NCI-H1417 treated with DMSO at 0.1 percent for 48 hours (cell line): ENCODE results near the gene PBOV1.
A peak's percentile ranks its signal among the peaks of the same experiment; 100 is the strongest.
"Not testable (repeated sequence)": the region's sequence is repeated elsewhere in the genome, so short reads cannot be mapped to it uniquely, and the experiment has no call there.

ENCODE experiments used
- DNase-seq: peaks from one replicate; lab custom pipeline; 2025; lab: John Stamatoyannopoulos, UW

PBOV1 gene

GRCh38 chr6:138237463-138237862, 19.2 kb upstream of the PBOV1 start:
- no peak for DNase-seq

DNA sequence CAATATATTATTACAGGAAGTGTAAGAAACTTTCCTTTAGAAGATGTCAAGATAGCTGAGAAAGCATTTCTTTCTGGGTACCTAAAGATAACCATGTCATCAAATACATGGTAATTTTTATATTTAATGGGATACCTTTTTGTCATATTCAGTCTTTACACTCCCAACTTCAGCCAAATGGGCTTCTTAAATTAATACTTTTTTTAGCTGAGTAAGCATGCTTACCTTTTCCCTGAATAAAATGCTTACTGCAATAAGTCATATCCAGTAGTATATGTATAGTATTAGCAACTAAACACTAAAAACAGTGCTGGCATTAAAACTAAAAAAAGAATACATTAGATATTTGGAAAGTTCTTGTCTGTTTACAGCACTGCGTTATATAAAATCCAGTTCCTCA, 17.4 kb upstream of the PBOV1 start:
- DNase-seq, result no peak

GRCh38 chr6:138235205-138235604, 16.9 kb upstream of the PBOV1 start:
- DNase-seq, result no peak

GRCh38 chr6:138234363-138234762, 16.1 kb upstream of the PBOV1 start:
- DNase-seq, result no peak

- peak; percentile 97 for DNase-seq
Observed at GRCh38 chr6:138231381-138231886, 13.1 kb upstream of the PBOV1 start.

DNA sequence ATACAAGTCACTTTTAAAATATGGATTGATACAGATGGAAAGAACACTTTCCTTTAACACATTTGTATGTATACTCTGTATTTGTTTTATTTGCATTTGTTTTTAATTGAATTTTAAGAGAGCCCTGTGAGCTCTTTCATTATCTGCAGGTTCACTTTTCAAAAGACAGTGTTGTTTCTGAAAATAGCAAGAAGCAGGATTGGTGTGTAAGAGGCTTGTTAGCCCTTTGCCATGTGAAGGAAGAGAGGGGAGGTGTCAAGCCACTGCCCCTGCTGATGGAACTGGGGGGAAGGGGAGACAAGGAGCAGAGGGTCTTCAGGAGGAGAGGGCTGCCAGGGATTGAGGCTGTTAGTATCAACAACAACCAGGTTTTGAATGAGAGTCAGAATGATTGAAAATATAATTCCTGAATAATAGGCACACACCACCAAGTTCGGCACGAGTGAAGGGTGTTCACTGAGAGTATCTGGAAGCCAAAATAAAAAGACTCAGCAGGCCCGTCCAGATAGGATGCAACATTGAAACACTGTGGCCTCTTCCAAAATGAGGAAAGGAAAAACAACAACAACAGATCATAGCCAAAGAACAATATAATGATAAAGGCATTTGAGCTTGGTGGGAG, 12.6 kb upstream of the PBOV1 start:
- no peak for DNase-seq

DNA sequence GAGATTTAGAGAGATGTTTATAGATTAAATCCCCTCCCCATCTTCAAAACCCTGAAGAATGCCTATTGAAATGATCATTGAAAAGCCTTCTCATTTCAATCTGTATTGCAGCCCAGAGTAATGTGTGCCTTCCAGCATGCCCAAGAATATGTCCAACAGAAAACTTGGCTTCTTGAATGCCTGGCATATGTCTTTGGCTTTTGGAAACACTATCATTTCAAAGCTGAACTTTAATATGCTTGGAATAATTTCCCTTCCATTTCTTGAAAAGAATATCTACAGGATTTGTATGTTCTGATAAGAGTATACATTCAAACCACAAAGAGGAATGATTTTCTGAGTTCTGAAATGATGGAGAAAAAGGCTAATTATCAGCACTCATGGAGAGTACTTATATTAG, 11.9 kb upstream of the PBOV1 start:
- DNase-seq, result no peak

- DNase-seq, result no peak
Observed at GRCh38 chr6:138229663-138230179, 11.4 kb upstream of the PBOV1 start.

GRCh38 chr6:138229072-138229471, 10.8 kb upstream of the PBOV1 start:
- no peak for DNase-seq

DNA sequence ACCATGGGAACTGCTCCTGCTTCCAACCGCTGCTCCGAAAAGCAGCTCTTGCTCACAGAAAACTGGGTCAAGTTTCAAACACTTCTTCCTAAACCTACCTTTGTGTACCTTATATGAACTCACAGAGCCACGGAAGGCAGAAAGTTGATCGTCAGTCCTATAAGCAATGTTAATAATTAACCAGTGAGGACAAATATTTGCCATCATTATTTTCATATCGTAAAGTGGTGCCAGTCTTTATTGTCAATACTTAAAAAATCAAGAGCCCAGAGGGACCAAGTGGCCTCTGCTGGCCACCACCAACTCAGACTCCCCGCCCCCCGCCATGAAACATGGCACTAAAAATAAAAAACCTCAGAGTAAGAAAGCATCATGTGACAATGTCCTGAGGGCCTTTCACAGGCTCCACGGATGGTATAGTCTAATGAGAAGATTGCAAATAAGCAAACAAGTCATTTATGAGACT, 9.1 kb upstream of the PBOV1 start:
- DNase-seq, result peak; percentile 75

- no peak for DNase-seq
Observed at GRCh38 chr6:138226700-138227315, 8.5 kb upstream of the PBOV1 start.

DNA sequence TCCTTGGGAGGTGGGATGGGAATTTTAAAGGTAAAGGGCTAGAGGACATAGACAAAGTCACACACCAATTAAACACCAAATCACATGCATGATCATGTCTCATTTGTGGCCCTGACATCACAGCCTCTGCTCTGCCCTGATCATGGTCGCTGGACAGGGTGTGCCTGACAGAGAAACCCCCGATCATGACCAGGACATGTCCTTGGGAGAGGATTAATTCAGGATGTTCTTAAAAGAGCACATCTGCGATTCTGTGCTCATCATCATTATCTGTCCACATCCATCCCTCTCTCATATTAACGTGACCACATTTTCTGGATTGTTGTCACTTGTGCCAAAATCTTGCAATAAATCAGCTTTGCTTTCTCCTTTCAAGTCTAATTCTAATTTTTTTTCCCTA, 7.7 kb upstream of the PBOV1 start:
- no peak for DNase-seq

GRCh38 chr6:138222901-138223546, 4.7 kb upstream of the PBOV1 start:
- no peak for DNase-seq

DNA sequence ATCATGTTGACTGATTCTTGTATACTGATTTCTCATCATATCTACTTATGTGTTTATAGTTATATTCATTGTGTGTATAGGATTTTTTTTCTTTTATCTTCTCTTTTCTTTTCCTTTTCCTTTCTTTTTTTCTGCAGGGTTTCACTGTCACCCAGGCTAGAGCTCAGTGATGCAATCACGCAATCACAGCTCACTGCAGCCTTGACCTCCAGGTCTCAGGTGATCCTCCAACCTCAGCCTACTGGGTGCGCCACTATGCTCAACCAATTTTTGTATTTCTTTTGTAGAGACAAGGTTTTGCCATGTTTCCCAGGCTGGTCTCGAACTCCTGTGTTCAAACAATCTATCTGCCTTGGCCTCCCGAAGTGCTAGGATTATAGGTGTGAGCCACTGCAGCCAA, 1.6 kb upstream of the PBOV1 start:
- DNase-seq, result no peak

DNA sequence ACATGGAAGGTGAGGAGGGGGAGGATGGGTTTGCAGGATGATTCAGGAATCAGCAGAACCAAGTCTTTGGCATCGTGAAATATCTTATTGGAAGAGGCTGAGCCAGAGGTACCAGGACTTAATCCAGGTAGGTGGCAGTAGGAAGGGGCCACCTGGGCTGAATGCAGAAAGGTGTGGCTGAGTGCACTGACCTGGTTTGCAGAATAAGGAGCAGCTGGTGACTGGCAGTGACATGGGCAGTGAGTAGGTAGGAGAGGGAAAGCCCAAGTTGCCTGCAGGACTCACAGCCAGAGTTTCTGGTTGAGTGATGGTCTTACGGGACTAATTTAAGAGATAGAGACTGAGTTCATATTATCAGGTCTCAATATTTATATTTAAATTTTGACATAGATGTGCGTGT, 1.1 kb upstream of the PBOV1 start:
- DNase-seq, result no peak

DNA sequence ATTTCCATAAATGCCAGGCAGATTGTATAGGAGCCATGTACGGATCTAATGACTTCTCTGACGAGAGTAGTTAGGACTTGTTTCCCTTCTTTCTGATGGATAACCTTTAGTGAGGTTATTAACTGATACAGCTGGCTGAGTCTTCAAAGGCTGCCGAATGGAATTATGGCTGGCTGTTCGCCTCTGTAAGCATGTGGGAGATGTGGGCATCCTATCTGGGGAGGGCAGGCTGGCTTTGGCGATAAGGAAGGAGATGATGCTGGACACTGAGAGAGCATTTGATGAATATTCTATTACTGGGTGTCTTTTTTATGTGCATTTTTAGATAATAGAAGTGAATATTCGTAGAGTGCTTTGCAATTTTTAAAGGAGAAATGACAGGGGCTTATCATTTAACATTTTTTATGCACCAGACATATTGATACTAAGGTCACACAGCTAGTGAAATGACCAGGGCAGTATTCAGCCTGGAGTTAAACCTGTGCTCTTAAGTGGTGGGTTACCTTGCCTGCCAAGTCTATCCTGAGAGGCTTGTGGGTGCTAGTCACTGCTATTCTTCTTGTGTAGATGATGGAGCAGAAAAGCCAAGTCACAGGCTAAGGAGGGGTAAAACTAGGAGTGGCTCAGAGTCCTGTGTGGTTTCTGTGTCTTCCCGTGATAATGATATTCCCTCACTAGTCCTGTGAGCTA, 3.1 kb downstream of the PBOV1 start:
- DNase-seq, result no peak

DNA sequence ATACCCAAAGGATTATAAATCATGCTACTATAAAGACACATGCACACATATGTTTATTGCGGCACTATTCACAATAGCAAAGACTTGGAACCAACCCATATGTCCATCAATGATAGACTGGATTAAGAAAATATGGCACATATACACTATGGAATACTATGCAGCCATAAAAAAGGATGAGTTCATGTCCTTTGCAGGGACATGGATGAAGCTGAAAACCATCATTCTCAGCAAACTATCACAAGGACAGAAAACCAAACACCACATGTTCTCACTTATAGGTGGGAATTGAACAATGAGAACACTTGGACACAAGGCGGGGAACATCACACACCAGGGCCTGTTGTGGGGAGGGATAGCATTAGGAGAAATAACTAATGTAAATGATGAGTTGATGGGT, 5.8 kb downstream of the PBOV1 start:
- DNase-seq, result not testable (repeated sequence)

GRCh38 chr6:138211601-138212000, 6.7 kb downstream of the PBOV1 start:
- no peak for DNase-seq

GRCh38 chr6:138211048-138211581, 7.2 kb downstream of the PBOV1 start:
- DNase-seq, result no peak

- no peak for DNase-seq
Observed at GRCh38 chr6:138206862-138207261, 11.4 kb downstream of the PBOV1 start.

DNA sequence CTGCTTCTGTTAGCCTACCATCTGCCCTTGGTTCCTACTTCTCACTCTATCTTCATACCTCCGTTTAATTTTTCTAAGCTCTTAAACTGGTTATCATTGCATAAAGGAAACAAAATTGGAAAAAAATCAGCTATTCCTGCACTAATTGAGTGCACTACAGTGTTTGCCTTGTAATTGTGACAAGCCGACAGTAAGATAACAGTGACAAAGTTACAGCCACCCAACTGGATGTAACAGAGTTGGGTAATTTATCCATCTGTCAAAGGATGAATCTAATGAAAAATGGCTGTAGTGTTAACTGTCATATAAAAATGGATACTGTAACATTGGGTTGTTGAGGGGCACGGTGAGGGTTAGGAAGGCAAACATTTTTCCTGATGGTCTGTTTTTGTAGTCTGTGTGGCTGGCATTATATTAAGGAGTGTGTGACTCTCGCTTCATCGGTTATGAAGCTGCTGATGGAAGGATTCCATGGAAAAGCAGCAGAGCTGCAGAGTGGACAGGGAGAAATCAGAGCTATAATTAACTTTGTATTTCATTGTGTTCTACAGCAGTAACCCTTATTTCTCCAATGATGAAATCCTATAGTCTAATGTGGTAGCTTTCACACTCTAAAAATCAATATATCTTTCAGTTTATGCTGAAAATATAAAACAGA, 12.7 kb downstream of the PBOV1 start:
- no peak for DNase-seq
